ENCODE measurements around the gene DLG5. TPM values are rescaled to one million over a fixed set of nuclear protein-coding genes. Genes with fewer than 3 reads are reported as not detected.

DLG5 gene
- total and polyA plus RNA-seq, 10 of the 15 experiments (the other 5 are each of a cell fraction or from before 2014, with no cell fraction given) = 0.18 to 6.6 (median 2.7) TPM

DNA sequence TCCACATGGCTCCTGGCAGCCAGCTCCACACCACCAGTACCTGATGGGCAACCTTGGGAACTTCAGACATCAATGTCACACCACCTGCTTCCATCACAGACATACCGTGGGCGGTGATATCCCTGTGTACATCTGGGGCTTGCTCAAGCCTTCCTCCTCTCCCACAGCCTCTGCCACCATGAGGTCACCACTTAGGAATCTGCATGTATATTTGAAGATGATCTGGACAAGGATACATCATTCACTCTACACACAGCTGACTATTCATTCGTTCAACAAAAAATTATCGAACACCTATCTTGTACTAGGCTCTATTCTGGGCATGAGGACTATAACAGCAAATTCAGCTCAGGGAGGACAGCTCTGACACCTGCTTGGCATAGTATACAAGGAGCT lies 6.8 kb downstream of the DLG5 start:
- Histone ChIP-seq H3K79me2 (ENCODE audit: control insufficient read depth, insufficient read depth, low read length) (no peaks in the 10 kb centered on the region), H3K27me3 (replicated peaks in 1 of 2; ENCODE audit: control insufficient read depth in 2 of 2, insufficient read depth in 2 of 2, low read length in 1 of 2) (no peaks in the 10 kb centered on the region), H3K4me3 (no peak overlapping the region), H3K4me1 (ENCODE audit: control insufficient read depth, insufficient read depth, low read length) (no peaks in the 10 kb centered on the region; the same call in 1 of the 2 replicates), H3K36me3 (ENCODE audit: control insufficient read depth in 2 of 2, insufficient read depth in 2 of 2, low read length in 1 of 2) (no peaks in the 10 kb centered on the region), H3K4me2 (ENCODE audit: control insufficient read depth, insufficient read depth) (no peak overlapping the region), H4K20me1 (ENCODE audit: control insufficient read depth, insufficient read depth) (no peaks in the 10 kb centered on the region), H2AFZ (ENCODE audit: control insufficient read depth, low read depth, low read length) (no peak overlapping the region), H3K9me3 (replicated peaks; ENCODE audit: control insufficient read depth, insufficient read depth, low read length) (no peaks in the 10 kb centered on the region), H3K9ac (ENCODE audit: control insufficient read depth, insufficient read depth, low read length) (no peak overlapping the region), H3K27ac (ENCODE audit: control insufficient read depth, insufficient read depth) (no peak overlapping the region)
- ChIA-PET CTCF (no interaction called here), SMC1A (ENCODE audit: uncharacterized antibody, unreplicated experiment) (interaction anchor here (0.5 kb wide), 1 partner anchor 12 kb away, joined by 3 read pairs; no protein-coding TSS in a partner anchor), RAD21 (ENCODE audit: unreplicated experiment) (interaction anchor here (0.6 kb wide), 1 partner anchor 23 kb away, joined by 3 read pairs; no protein-coding TSS in a partner anchor), POLR2A (interaction anchor here (1.2 kb wide), 1 partner anchor 9 kb away, joined by 3 read pairs; no protein-coding TSS in a partner anchor)
- no peak for DNase-seq (ENCODE audit: low read depth, low spot score)
- intact Hi-C loops (cut with micrococcal nuclease; ENCODE audit: unreplicated experiment) (no loop called here), in situ Hi-C loops (cut with MboI) (no loop called here)
- FAIRE-seq = no peak
- 93% methylated on average over 4 of the region's 4 CpGs for WGBS (ENCODE audit: insufficient coverage, insufficient replicate concordance, low lambda C conversion rate, missing lambda C conversion rate)
- BruUV-seq (replicated peaks) = no TSS peak
- no peak for TF ChIP-seq RFX5 (IDR thresholded peaks at IDR 0.05; ENCODE audit: low read depth, low read length)
- TF ChIP-seq ZNF384 (IDR thresholded peaks at IDR 0.05; ENCODE audit: borderline replicate concordance, low read depth, low read length) = no peak
- no peak; the same call in 2 of the 3 replicates for ATAC-seq

DNA sequence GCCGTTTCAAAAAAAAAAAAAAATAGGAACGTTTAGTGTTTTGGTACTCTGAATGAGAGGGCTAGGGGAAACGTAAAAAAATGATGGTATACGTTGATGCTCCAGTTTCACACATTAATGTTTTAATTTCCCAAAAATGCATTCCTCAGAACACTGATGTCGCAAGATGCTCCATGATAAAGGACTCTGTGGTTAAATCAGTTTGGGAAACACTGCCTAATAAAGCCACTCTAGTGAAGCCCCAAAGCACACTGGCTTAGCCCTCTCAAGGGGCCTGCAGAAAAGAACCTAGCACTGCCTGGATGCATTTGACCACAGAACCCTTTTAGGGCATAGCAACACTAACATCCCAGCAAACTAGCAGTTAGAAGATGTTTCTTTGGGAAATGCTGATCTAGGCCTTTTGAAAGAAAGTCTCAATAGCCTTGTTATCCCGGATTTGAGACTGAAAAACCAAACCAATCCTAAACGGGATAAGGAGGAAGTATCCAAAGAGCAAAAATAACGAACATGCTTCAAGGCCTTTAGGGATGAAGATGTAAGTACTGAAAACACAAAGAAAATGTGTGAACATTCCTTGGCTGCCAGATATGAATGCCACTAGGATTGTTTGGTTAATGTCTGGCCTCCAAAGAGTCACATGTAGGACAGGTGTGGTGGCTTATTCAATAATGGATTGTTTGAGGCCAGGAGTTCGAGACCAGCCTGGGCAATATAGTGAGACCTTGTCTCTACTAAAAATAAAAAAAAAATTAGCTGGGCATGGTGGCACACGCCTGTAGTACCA lies 11.0 kb downstream of the DLG5 start:
- POLR2A ChIA-PET = no interaction called here
- Histone ChIP-seq H3K9ac (ENCODE audit: control insufficient read depth, insufficient read depth, low read length) (no peak overlapping the region), H3K4me1 (ENCODE audit: control insufficient read depth, insufficient read depth, low read length) (no peaks in the 10 kb centered on the region), H3K27me3 (replicated peaks in 1 of 2; ENCODE audit: control insufficient read depth in 2 of 2, insufficient read depth in 2 of 2, low read length in 1 of 2) (no peaks in the 10 kb centered on the region), H3K4me2 (ENCODE audit: control insufficient read depth, insufficient read depth) (no peak overlapping the region), H3K36me3 (ENCODE audit: control insufficient read depth in 2 of 2, insufficient read depth in 2 of 2, low read length in 1 of 2) (no peaks in the 10 kb centered on the region), H3K4me3 (no peak overlapping the region), H3K9me3 (replicated peaks; ENCODE audit: control insufficient read depth, insufficient read depth, low read length) (no peaks in the 10 kb centered on the region), H4K20me1 (ENCODE audit: control insufficient read depth, insufficient read depth) (no peaks in the 10 kb centered on the region), H2AFZ (ENCODE audit: control insufficient read depth, low read depth, low read length) (no peak overlapping the region), H3K27ac (ENCODE audit: control insufficient read depth, insufficient read depth) (no peak overlapping the region), H3K79me2 (ENCODE audit: control insufficient read depth, insufficient read depth, low read length) (no peaks in the 10 kb centered on the region)
- RAD21 ChIA-PET (ENCODE audit: unreplicated experiment) = no interaction called here
- DNase-seq (ENCODE audit: low read depth, low spot score) (no peak), FAIRE-seq (no peak), ATAC-seq (no peak)
- CTCF ChIA-PET = no interaction called here
- WGBS (ENCODE audit: insufficient coverage, insufficient replicate concordance, low lambda C conversion rate, missing lambda C conversion rate) = 43% methylated on average over 9 of the region's 10 CpGs
- TF ChIP-seq EGR1 (IDR thresholded peaks at IDR 0.05; ENCODE audit: borderline replicate concordance in 1 of 2, low read depth in 2 of 2, low read length in 2 of 2) (no peak), FOS (IDR thresholded peaks at IDR 0.05; ENCODE audit: borderline replicate concordance, extremely low read depth, insufficient read length) (no peak), SMARCA5 (IDR thresholded peaks at IDR 0.05) (no peak), EZH2 (IDR thresholded peaks at IDR 0.05; ENCODE audit: borderline replicate concordance, control insufficient read depth, low read depth, low read length) (no peak), ZNF207 (IDR thresholded peaks at IDR 0.05; ENCODE audit: borderline replicate concordance) (no peak), BRCA1 (IDR thresholded peaks at IDR 0.05; ENCODE audit: low read depth, low read length) (no peak), RCOR1 (conservative IDR thresholded peaks at IDR 0.05; ENCODE audit: low read depth, low read length) (no peak), SREBF1 (IDR thresholded peaks at IDR 0.05; ENCODE audit: low read length) (no peak), NKRF (conservative IDR thresholded peaks at IDR 0.05) (no peak), JUND (IDR thresholded peaks at IDR 0.05; ENCODE audit: low read depth, low read length) (no peak), TARDBP (IDR thresholded peaks at IDR 0.05; ENCODE audit: borderline replicate concordance) (no peak), SMAD5 (IDR thresholded peaks at IDR 0.05; ENCODE audit: low read depth) (no peak), SRF (IDR thresholded peaks at IDR 0.05; ENCODE audit: low read depth in 2 of 2, low read length in 2 of 2) (no peak)
- SMC1A ChIA-PET (ENCODE audit: uncharacterized antibody, unreplicated experiment) = no interaction called here
- no TSS peak for BruUV-seq (replicated peaks)
- in situ Hi-C loops (cut with MboI) (no loop called here), intact Hi-C loops (cut with micrococcal nuclease; ENCODE audit: unreplicated experiment) (no loop called here)
